ENCODE data around the gene COL12A1. TPM values are rescaled to one million over a fixed set of nuclear protein-coding genes. Genes with fewer than 3 reads are reported as not detected.
A peak's percentile ranks its signal among the peaks of the same experiment; 100 is the strongest.

COL12A1 gene
- total and polyA plus RNA-seq, 2 experiments from 2014 or later = 0.39 to 6.3 TPM

DNA sequence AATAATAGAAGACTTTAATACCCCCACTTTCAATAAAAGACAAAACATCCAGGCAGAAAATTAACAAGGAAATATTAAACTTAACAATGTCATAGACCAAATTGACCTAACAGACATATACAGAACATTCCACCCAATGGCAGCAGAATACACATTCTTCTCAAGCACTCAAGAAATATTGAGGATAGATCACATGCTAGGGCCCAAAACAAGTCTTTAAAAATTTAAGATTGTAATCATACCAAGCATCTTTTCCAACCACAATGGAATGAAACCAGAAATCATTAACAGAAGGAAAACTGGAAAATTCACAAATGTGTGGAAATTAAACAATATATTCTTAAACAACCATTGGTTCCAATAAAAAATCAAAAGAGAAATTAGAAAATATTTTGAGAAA, 161.0 kb downstream of the COL12A1 start (continued):
- no peak for TF ChIP-seq EZH2phosphoT487 (IDR thresholded peaks at IDR 0.05; ENCODE audit: unreplicated experiment)
- TF ChIP-seq ZNF114 (CRISPR knock-in tag; IDR thresholded peaks at IDR 0.05) = no peak
- TF ChIP-seq, protein P1, sequence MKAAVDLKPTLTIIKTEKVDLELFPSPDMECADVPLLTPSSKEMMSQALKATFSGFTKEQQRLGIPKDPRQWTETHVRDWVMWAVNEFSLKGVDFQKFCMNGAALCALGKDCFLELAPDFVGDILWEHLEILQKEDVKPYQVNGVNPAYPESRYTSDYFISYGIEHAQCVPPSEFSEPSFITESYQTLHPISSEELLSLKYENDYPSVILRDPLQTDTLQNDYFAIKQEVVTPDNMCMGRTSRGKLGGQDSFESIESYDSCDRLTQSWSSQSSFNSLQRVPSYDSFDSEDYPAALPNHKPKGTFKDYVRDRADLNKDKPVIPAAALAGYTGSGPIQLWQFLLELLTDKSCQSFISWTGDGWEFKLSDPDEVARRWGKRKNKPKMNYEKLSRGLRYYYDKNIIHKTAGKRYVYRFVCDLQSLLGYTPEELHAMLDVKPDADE (IDR thresholded peaks at IDR 0.05) = no peak

DNA sequence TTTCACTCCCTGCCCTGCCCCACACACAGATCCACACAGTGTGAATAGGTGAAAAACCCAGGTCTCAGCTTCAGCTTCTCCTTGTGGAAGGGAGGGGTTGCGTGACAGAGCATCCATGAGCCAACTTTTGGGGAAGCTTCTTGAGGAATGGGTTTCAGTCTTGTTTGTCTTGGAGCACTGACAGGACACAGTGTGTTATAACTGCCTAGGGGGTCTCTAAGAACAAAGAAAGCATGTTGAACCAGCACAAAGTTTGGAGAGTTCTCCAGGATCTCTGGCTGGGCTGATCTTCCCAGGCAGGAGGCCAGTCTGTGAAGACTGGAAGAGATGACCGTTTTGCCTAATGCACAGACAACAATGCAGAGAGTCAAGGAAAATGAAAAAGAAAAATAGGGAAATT, 164.5 kb downstream of the COL12A1 start:
- Histone ChIP-seq H2AFZ (peak overlapping the region; percentile 23; the same call in 1 of the 2 replicates), H3K4me3 (no peak overlapping the region), H3K27me3 (ENCODE audit: insufficient read depth) (no peaks in the 10 kb centered on the region), H3K9me2 (ENCODE audit: insufficient read depth) (no peaks in the 10 kb centered on the region), H3K36me3 (ENCODE audit: insufficient read depth) (no peaks in the 10 kb centered on the region), H4K20me1 (replicated peaks; ENCODE audit: insufficient read depth) (no peaks in the 10 kb centered on the region), H3K79me2 (replicated peaks; ENCODE audit: insufficient read depth) (no peaks in the 10 kb centered on the region), H3K27ac (ENCODE audit: low read depth) (no peak overlapping the region), H3F3A (replicated peaks; ENCODE audit: low read depth) (no peaks in the 10 kb centered on the region), H3K4me2 (no peak overlapping the region), H3K4me1 (ENCODE audit: insufficient read depth) (no peaks in the 10 kb centered on the region)
- Mint-ChIP-seq H3K27me3 (ENCODE audit: insufficient read depth, low read depth, poor library complexity) (no peaks in the 10 kb centered on the region), H3K9me3 (peaks cover 38% of the 10 kb centered on the region), H3K4me3 (no peak overlapping the region), H3K4me1 (no peaks in the 10 kb centered on the region), H3K27ac (no peak overlapping the region), H3K36me3 (ENCODE audit: low read depth) (no peaks in the 10 kb centered on the region; the same call in 2 of the 3 replicates)
- no peak for TF ChIP-seq NANOG (IDR thresholded peaks at IDR 0.05; ENCODE audit: borderline replicate concordance)
- TF ChIP-seq, protein P2, sequence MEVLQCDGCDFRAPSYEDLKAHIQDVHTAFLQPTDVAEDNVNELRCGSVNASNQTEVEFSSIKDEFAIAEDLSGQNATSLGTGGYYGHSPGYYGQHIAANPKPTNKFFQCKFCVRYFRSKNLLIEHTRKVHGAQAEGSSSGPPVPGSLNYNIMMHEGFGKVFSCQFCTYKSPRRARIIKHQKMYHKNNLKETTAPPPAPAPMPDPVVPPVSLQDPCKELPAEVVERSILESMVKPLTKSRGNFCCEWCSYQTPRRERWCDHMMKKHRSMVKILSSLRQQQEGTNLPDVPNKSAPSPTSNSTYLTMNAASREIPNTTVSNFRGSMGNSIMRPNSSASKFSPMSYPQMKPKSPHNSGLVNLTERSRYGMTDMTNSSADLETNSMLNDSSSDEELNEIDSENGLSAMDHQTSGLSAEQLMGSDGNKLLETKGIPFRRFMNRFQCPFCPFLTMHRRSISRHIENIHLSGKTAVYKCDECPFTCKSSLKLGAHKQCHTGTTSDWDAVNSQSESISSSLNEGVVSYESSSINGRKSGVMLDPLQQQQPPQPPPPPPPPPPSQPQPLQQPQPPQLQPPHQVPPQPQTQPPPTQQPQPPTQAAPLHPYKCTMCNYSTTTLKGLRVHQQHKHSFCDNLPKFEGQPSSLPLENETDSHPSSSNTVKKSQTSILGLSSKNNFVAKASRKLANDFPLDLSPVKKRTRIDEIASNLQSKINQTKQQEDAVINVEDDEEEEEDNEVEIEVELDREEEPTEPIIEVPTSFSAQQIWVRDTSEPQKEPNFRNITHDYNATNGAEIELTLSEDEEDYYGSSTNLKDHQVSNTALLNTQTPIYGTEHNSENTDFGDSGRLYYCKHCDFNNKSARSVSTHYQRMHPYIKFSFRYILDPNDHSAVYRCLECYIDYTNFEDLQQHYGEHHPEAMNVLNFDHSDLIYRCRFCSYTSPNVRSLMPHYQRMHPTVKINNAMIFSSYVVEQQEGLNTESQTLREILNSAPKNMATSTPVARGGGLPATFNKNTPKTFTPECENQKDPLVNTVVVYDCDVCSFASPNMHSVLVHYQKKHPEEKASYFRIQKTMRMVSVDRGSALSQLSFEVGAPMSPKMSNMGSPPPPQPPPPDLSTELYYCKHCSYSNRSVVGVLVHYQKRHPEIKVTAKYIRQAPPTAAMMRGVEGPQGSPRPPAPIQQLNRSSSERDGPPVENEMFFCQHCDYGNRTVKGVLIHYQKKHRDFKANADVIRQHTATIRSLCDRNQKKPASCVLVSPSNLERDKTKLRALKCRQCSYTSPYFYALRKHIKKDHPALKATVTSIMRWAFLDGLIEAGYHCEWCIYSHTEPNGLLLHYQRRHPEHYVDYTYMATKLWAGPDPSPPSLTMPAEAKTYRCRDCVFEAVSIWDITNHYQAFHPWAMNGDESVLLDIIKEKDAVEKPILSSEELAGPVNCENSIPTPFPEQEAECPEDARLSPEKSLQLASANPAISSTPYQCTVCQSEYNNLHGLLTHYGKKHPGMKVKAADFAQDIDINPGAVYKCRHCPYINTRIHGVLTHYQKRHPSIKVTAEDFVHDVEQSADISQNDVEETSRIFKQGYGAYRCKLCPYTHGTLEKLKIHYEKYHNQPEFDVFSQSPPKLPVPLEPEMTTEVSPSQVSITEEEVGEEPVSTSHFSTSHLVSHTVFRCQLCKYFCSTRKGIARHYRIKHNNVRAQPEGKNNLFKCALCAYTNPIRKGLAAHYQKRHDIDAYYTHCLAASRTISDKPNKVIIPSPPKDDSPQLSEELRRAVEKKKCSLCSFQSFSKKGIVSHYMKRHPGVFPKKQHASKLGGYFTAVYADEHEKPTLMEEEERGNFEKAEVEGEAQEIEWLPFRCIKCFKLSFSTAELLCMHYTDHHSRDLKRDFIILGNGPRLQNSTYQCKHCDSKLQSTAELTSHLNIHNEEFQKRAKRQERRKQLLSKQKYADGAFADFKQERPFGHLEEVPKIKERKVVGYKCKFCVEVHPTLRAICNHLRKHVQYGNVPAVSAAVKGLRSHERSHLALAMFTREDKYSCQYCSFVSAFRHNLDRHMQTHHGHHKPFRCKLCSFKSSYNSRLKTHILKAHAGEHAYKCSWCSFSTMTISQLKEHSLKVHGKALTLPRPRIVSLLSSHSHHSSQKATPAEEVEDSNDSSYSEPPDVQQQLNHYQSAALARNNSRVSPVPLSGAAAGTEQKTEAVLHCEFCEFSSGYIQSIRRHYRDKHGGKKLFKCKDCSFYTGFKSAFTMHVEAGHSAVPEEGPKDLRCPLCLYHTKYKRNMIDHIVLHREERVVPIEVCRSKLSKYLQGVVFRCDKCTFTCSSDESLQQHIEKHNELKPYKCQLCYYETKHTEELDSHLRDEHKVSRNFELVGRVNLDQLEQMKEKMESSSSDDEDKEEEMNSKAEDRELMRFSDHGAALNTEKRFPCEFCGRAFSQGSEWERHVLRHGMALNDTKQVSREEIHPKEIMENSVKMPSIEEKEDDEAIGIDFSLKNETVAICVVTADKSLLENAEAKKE (CRISPR knock-in tag; IDR thresholded peaks at IDR 0.05) = no peak
- TF ChIP-seq EZH2phosphoT487 (IDR thresholded peaks at IDR 0.05; ENCODE audit: unreplicated experiment) = no peak
- TF ChIP-seq, protein P1 (IDR thresholded peaks at IDR 0.05) = no peak
- no peak for TF ChIP-seq EZH2 (IDR thresholded peaks at IDR 0.05; ENCODE audit: low read depth, unreplicated experiment)
- no peak for TF ChIP-seq CREB1 (CRISPR knock-in tag; IDR thresholded peaks at IDR 0.05; ENCODE audit: low read depth)
- no peak for TF ChIP-seq POLR2AphosphoS5 (IDR thresholded peaks at IDR 0.05; ENCODE audit: low read depth)
- TF ChIP-seq JUNB (IDR thresholded peaks at IDR 0.05; ENCODE audit: unreplicated experiment) = no peak
- no peak for TF ChIP-seq STAT1 (IDR thresholded peaks at IDR 0.05; ENCODE audit: unreplicated experiment)
- TF ChIP-seq ZNF114 (CRISPR knock-in tag; IDR thresholded peaks at IDR 0.05) = no peak
- no peak for TF ChIP-seq ZNF331 (CRISPR knock-in tag; IDR thresholded peaks at IDR 0.05; ENCODE audit: low read depth)
- DNase-seq (ENCODE audit: low spot score) (no peak), ATAC-seq (no peak)
